ENCODE results near the gene KCNQ4.

The KCNQ4 gene

DNA sequence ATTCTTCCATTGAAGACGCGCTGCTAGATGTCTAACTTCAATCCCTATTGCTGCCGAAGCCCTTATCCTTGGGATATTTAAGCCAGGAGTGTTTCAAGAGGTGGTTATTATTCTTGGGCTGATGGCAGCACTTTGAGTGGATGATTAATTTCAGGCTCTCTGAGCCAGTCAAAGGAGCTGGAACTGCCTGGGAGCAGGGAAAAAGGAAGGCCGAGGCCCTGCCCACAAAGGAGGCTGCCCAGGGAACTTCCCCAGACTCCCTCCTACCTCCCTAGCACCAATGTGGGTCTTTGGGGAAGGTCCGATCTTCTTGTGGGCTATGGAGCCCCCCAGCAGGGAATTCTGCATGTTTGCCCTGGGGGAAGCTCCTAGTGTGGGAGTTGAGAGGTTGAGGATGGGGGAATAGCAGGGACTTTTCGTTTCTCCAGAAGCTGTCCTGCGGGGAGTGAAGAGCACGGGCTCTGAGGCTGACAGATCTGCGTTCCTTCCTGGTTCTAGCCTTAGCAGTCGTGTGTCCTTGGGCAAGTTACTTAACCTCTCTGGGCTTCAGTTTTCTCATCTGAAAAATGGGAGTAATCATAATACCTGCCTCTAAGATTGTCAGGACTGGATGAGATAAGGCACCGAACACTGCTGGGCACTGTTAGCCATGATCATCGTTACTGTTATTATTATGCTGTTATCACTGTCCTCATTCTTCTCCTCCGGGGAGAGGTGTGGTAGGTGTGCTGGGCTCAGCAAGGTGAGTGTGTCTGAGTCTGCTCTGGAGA lies 6.3 kb downstream of the KCNQ4 start:
- no peak overlapping the region for H3K4me3 ChIP-seq (ENCODE audit: low read depth, low read length)
- TF ChIP-seq CTCF (IDR thresholded peaks at IDR 0.05; ENCODE audit: control insufficient read depth, extremely low read depth, insufficient read depth) = no peak
- DNase-seq (ENCODE audit: low read depth) = no peak

- no peak for TF ChIP-seq CTCF (IDR thresholded peaks at IDR 0.05; ENCODE audit: control insufficient read depth, extremely low read depth, insufficient read depth)
- no peak overlapping the region for H3K4me3 ChIP-seq (ENCODE audit: low read depth, low read length)
- no peak for DNase-seq (ENCODE audit: low read depth)
Measured at GRCh38 chr1:40792036-40792435, 8.4 kb downstream of the KCNQ4 start.

DNA sequence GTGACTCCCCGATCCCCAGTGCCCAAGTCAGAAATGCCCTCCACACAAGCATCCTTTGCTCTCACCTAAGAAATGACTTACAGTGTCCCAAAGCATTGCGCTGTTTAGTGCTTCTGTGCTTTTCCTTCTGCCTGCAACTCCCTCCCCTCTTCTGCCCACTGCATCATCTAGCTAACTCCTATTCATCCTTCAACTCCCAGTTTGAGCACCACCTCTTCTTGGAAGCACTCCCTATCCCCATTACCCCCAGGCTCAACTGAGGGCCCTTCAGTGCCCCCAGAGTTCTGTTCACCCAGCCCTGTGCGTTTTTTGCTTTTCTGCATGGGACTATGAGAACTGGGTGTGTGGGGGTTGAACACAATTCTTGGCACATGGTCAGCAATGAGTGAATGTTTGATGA lies 10.0 kb downstream of the KCNQ4 start:
- no peak for DNase-seq (ENCODE audit: low read depth)
- no peak overlapping the region for H3K4me3 ChIP-seq (ENCODE audit: low read depth, low read length)
- no peak for TF ChIP-seq CTCF (IDR thresholded peaks at IDR 0.05; ENCODE audit: control insufficient read depth, extremely low read depth, insufficient read depth)

GRCh38 chr1:40794048-40794447 lies 10.5 kb downstream of the KCNQ4 start:
- H3K4me3 ChIP-seq (ENCODE audit: low read depth, low read length) = no peak overlapping the region
- no peak for DNase-seq (ENCODE audit: low read depth)
- TF ChIP-seq CTCF (IDR thresholded peaks at IDR 0.05; ENCODE audit: control insufficient read depth, extremely low read depth, insufficient read depth) = no peak

DNA sequence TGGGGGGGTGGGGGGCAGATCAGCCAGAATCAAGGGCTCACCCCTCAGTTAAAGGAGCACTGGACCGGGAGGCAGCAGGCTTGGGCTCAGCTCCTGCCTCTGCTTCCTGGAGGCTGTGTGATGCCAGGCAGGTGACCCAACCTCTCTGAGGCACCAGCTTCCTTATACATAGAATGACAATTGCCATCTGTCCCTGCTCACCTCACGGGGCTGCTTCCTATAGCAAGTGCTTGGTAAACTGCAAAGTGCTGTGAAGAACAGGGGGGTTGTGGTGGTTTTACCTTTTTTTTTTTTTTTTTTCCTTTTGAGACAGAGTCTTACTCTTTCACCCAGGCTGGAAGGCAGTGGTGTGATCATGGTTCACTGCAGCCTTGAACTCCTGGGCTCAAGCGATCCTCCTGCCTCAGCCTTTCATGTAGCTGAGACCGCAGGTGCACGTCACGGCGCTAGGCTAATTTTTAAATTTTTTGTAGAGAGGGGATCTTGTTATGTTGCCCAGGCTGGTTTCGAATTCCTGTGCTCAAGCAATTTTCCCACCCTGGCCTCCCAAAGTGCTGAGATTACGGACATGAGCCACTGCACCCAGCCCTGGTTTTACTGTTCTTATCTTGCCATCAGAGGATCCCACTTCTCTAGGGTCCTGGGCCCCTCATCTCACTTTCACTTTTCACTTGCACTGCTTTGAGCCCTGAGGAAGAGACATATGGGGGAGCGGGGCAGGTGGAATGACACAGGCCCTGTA lies 11.6 kb downstream of the KCNQ4 start:
- no peak overlapping the region for H3K4me3 ChIP-seq (ENCODE audit: low read depth, low read length)
- no peak for DNase-seq (ENCODE audit: low read depth)

DNA sequence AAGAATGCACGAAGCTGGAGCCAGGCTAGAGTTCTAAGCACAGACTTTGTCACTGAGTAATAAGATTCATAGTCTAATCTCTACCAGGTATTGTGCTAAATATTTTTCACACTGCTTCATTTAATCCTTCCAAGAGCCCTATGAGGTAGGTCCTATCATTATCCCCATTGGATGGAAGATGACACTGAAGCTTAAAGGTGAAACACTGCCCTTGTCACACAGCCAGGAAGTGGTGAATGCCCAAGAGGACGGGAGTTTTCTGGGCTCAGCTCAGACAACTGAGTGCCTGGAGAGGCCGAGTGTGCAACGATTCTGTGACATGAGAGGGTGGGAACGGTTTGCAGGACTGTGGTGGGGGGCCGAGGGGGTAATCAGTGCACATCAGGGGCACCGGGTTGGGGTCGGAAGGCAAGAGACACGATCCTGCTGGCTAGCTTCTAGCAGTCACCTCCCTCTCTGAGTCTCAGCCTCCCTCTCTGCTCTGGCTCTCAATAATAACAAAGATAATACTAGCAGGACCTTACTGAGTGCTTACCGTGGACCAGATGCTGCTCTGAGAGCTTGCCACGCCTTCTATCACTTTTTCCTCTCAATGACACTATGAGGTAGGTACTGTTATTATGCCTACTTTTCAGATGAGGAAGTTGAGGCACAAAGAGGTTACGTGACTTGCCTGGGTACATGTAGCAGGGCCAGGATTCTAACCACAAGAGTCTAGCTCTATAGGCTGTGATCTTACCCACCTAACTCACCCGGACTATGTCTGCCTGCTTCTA lies 12.4 kb downstream of the KCNQ4 start:
- no peak overlapping the region for H3K4me3 ChIP-seq (ENCODE audit: low read depth, low read length)
- DNase-seq (ENCODE audit: low read depth) = no peak
- TF ChIP-seq CTCF (IDR thresholded peaks at IDR 0.05; ENCODE audit: control insufficient read depth, extremely low read depth, insufficient read depth) = no peak

More for the DNA sequence above, 11.6 kb downstream of the KCNQ4 start:
- TF ChIP-seq CTCF (IDR thresholded peaks at IDR 0.05; ENCODE audit: control insufficient read depth, extremely low read depth, insufficient read depth) = no peak

All from LNCaP clone FGC (cell line).